NOMO-1 treated with dmso at 0.1 percent for 144 hours (cell line): ENCODE measurements around the gene FSTL5.
"Not testable (repeated sequence)": the region's sequence is repeated elsewhere in the genome, so short reads cannot be mapped to it uniquely, and the experiment has no call there.

Experiments
- DNase-seq: peaks from one replicate; lab custom pipeline; 2025; ENCODE audit not compliant: unreplicated experiment; lab: John Stamatoyannopoulos, UW

FSTL5 gene

DNA sequence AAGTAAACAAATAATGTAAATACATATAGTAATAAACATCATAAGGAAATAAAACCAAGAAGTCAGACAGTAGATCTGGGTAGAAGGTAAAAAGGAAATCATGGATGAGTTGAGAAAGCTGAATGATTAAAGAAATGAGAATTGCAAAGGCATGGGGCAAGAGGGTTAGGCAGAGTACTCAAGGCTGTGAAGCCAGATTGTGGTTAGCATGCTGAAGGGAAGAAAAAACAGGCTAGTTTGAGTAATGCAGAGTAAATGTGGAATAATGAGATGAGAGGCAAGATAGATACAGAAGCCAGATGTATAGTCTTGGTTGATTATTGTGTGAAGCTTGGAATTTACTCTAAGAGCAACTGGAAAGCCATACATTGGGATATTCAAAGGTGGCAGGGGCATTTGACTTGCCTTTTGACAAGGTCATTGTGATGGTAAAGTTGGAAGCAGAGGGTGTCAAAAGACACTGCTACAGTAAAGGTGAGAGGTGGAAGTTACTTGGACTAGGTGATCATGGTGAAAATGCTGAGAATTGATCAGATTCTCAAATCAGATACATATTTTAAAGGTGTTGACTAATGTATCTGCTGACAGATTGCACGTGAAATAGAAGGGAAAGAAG, 307.0 kb downstream of the FSTL5 start:
- no peak for DNase-seq

DNA sequence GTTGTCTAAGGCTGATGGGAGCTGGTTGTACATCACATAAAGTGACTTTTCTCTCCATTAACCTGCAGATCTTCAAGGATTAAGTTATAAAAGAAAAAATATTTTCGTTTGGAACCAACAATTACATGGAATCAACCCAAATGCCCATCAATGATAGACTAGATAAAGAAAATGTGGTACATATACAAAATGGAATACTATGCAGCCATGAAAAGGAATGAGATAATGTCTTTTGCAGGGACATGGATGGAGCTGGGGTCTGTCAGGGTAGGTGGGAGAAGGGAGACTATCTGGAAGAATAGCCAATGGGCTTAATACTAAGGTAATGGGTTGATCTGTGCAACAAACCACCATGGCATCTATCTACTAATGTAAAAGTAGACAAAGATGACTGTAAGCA, 313.2 kb downstream of the FSTL5 start:
- no peak for DNase-seq

DNA sequence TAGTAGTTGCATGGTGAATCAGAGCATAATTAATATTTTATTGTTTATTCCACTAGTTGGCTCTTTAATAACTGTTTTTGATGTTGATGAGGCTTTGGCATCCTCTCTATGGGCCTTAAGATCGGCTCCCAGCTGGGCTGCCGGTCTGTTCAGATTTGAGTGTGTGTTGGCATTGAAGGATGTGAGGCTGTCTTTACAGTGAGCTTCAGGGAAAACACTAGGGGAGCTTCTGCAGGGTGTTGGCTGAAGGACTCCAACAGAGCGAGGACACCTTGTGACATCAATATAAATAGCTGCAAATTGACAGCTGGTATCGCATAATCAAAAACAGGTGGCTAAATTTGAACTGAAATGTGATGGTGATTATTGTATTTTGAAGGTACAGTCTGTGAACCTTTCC, 322.0 kb downstream of the FSTL5 start:
- DNase-seq, result no peak

DNA sequence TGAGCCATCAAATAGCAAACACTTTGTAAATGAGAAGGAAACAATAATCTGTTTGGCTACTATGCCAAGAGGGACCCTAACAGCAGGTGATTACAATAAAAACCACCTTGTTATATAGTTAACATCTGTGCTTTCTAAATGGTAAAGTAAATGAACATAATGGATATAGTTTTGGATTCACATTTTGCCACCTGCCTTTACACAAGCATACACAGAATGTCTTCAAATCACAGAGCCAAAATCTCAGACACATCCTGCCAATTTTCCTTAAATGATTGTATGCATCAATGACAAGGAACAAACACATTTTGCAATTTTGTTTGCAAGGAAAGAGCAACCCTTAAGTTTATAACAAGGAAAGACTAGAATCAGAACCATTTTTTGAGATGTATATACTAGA, 334.2 kb downstream of the FSTL5 start:
- DNase-seq, result no peak

DNA sequence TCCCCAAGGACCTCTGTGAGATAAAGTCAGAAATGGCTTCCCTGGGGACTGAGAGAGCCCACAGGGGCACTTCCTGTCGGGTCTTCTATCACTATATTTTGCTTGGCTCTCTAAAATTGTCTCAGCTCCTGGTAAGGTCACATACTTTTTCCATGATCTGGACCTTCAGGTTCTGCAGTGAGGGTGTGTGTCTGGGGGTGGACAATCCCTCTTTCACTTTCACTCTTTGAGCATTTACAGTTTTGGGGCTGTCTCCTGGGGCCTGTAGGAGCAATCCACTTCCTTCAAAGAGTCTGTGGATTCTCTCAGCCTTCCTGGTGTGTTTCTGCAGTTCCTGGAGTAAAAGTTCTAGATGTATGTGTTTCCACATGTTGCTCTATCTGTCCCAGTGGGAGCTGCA, 335.7 kb downstream of the FSTL5 start:
- DNase-seq, result no peak

DNA sequence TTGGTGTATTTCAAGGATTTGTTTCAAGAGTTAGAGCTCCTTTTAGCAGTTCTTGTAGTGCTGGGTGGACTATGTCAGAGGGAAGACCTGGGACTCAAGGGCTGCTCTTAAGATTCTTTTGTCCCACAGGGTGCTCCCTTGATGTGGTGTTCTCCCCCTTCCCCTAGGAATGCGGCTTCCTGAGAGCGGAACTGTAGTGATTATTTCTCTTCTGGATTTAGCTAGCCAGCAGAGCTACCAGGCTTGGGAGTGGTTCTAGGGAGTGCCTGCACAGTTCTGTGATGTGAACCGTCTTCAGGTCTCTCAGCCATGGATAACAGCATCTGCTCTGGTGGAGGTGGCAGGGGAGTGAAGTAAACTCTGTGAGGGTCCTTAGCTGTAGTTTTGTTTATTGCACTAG, 336.8 kb downstream of the FSTL5 start:
- no peak for DNase-seq

DNA sequence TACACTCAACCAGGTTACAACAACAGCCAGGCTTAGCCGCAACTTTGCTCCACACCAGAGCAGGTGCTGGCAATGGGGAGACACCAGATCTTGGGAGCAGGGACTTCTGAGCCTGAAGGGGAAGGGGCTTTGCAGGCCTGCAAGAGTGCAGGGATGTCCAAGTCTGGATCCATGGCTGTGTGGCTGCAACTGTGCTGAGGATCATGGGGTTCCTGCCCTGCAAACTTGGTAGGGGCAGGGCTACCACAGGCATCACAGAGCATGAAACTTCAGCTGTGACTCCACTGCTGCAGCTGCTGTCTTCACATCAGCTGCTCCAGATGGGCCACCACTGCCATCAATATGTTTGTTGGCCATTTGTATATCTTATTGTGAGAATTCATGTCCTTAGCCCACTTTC, 340.4 kb downstream of the FSTL5 start:
- DNase-seq, result no peak

DNA sequence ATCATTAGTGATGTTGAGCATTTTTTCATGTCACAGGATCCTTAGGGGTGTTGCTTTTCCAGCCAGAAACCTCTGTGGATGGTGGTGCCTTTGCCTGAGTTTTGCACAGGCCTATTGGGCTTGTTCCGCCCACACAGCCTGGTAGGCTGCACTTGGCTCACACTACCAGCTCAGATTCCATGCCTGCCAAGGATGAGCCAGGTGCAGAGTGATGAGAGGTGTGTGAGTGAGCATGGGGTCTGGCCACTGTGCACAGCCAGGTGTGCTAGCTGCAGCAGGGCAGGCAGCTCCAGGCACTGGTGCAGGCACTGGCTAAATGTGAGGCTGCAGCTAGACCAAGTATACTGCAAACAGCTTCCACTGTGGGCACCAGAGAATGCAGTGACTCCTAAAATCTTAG, 341.6 kb downstream of the FSTL5 start:
- no peak for DNase-seq

DNA sequence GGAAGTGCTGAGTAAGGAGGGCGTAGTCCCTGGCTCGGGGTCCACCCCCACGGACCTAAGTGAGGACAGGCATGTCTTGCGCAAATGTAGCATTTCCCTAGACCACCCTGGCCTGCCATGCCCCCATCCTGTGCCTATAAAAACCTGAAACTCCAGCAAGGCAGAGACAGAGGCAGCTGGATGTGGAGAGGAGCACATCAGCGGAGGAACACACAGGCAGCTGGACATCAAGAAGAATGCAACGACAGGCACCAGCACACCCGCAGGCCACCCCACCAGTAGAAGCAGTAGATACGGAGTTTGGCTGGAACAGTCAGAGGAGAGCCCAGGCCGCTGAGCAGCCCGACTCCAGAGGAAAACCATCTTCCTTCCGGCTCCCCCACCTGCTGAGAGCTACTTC, 345.9 kb downstream of the FSTL5 start:
- DNase-seq, result no peak

DNA sequence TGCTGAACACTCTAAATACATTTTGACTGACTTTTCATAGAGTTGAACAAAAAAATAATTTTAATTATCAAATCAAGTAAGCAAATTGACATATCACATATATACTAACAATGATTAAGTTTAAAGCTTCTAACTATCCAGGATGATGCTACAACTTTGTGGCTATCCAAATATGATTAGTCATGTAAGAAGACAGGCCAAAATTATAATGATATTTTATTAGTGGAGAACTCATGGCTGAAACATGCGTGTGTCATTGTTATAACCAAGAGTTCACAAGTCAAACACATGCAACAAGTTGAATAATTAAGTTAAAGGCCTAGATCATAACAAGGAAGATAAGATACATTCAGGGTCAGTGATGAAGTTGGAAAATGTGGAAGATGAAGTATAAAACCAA, 346.8 kb downstream of the FSTL5 start:
- no peak for DNase-seq

DNA sequence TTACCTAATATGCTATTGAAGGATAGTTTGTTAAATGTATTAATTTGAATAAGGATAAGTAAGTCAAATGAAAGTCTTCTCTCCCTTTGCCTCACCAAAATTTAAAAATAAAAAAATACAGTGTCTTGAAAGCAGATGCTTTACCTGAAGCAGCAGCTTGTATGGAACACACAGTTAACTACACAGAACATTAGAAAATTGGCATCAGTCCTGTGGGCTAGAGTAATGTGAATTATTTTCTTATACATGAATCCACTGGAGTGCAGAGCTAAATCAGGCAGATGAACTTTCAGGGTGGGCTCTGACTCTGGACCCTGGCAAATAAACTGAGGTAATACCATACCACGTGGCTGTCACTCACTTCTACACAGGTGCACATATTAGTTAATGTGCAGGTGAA, 348.0 kb downstream of the FSTL5 start:
- no peak for DNase-seq

DNA sequence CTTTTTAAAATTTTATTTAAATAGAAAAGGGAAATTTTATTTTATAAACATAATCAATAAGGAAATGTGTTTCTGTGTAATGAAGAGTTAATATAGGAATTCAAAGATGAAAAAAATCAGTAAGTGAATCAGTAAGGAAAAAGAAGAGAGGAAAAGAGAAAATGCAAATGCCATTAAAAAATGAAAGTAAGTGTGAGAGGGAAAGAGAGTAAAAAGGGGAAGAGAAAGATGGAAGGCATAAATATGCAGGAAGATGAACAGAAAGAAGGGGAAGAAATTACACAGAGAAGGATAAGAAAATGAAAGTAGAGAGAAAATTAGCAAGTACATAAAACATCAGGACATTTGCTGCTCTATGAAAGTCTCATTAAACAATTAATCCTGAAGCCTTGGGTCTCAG, 349.9 kb downstream of the FSTL5 start:
- no peak for DNase-seq

DNA sequence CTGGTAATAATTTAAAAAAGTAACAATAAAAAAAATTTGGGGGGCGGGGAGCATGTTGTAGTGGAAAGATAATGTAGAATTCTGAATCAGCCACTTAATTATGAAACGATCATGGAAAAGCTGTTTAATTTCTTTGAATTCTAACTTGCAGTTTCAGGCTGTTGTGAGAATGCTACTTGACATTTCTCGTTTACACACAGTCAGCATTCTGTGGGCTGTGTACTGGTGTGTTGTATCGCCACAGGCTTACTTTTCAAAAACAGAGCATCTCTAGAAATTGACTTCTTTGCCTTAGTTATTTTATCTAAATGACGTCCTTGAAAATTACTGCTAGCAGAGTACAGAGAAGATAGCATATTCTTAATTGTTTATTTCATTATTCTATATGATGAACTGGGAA, 350.4 kb downstream of the FSTL5 start:
- DNase-seq, result no peak

DNA sequence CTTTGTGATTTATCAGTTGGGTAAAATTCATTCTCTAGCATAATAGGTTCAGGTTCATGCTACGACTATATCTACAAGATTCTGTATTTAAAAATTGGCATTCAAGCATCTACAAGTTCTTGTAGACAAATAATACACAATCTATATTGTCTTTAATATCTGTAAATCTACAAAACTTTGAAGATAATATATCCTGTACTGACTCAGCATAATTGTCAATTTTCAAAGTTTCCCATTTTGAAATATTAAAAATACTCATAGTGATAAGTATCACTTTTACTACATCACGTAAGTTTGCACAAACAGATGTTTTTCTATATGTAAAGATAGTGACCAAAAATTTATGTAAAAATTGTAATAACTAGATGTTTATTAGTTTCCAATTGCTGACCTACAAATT, 360.6 kb downstream of the FSTL5 start:
- no peak for DNase-seq

DNA sequence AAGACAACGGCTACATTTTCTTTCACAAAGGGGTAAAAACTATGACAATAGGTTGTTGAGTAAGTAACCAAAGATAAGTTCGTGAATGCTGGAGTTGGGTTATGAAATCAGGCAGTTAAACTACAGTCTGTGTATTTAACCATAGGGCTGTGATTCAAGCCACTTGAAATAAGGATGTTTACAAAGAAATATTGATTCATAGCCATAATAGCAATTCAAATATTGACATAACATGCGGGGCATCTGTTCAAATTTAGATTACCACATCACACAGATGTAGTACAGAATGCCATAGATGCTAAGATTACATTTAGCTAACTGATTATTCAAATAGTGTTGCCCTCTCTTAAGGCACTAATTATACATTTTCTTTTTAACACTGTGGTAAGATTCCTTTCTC, 364.1 kb downstream of the FSTL5 start:
- DNase-seq, result no peak

DNA sequence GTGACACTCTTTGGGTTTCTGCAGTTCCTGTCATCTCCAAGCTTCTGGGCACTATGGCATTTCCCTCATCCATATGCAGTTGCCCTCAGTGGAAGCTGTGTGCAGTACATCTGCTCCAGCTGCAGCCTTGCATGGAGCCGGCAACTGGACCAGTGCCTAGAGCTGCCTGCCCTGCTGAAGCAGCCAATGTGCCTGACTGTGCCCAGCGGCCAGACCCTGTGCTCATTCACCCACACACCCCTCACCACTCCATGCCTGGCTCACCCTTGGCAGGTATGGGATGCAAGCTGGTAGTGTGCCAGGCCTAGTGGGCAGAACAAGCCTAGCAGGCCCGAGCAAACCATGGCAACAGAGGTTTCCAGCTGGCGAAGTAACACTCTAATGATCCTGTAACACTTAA, 370.8 kb downstream of the FSTL5 start:
- DNase-seq, result no peak

DNA sequence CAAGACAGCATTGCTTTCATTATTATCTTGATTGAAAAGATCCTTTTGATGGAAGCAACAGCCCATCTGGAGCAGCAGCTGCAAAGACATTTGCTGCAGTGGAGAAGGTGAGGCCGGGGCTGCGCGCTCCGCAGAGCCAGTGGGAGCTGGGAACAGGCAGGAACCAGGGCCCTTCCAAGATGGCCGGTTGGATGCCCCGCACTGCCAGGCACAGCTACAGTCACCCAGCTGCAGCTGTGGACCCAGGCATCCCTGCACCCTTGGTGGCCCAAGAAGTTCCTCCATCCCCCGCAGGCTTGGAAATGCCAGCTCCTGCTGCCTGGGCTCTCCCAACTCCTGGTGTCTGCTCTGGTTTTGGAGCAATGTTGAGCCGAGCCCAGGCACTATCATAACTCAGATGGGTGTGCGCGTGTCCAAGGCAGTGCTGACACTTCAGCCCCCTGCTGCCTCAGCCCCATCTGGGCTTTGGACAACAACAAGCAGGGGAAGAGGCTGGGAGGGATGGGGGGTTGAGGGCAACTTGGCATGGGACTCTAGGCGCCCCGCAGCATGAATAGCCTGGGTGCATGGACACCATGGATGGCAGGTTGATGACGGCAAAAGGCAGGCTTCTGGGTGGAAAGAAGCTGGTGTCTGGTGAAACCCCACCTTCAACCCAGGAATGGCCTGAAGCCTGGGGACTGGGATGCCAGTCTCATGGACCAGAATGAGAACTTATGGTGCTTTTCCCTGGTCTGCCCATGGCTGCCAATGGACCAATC, 371.8 kb downstream of the FSTL5 start:
- DNase-seq, result no peak

DNA sequence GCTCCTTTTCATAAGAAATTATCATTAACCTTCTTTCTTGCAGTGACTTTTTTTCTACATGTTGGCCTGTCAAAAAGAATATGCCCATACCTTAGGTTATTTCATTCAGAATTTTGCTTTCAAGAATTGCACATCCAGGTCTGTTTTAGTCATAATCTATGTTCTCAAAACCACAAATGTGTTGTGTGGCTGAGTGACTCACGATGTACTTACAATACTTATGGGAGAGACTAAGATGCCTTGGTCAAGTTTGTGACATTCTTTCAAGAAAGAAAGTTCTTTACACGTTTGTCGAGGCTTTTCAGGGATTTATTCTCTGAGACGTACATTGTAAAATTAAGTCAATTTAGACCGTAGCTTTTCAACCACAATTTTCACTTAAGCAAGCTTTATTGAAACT, 396.7 kb downstream of the FSTL5 start:
- DNase-seq, result no peak

DNA sequence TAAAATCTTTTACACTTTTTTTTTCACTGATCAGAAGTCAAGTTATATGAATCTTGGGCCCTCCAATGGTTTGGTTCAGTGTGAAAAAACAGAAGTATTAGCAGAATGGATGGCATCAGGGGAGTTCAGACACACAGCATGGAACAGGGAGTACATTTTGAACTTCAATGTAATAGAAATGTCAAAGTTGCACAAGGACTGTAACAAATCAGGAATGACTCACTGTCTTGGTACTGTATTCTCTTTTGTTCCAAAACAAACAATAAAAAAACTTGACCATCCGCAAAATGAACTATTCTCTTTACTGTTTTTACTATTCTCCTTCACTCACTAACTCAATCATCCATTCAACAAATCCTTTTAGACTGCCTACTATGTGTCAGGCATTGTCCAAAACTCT, 401.0 kb downstream of the FSTL5 start:
- no peak for DNase-seq

DNA sequence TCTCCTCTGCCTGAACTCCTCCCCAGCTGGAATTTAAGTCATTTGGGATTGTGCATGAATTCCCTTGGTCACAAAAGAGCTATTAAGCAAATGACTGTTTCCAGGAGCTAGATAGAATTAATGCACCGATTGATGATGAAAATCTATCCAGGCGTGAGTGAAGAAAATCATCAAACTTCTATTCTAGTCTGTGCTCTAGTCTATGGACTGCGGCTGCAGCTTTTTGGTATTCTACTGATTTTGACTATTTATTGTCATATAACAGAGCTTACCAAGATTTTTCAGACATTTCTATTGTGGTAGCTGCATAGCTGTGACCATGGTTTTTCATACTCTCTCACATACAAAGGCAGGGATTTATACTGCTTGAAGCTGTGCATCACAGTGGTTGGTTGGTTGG, 403.8 kb downstream of the FSTL5 start:
- no peak for DNase-seq

DNA sequence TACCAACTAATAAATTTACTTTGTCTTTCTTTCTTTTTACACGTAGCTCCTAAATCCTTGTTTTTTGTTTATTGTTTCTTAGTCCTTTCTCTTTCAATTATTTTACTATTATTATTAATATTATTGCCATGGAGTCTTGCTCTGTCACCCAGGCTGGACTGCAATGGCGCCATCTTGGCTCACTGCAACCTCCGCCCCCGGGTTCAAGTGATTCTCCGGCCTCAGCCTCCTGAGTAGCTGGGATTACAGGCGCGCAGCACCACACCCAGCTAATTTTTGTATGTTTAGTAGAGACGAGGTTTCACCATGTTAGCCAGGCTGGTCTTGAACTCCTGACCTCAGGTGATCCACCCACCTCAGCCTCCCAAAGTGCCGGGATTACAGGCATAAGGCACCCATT, 405.4 kb downstream of the FSTL5 start:
- DNase-seq, result not testable (repeated sequence)

DNA sequence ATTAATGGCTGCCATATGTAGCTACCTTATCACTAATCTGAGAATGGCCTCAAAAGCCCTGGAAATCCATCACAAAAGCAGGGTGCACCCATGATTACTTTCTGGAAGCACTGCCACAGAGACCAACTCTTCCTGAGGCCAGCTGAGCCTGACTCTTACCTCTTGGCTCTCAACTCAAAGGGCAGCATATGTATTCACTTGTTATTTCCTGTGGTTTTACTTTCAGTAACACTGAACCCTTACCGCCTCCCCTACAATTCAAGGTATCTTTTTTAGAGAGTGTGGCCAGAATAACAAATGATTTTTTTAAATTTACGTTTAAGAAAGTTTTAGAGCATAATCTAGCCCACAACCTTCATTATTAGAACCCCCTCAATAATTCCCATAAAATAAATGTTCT, 434.9 kb downstream of the FSTL5 start:
- DNase-seq, result no peak

DNA sequence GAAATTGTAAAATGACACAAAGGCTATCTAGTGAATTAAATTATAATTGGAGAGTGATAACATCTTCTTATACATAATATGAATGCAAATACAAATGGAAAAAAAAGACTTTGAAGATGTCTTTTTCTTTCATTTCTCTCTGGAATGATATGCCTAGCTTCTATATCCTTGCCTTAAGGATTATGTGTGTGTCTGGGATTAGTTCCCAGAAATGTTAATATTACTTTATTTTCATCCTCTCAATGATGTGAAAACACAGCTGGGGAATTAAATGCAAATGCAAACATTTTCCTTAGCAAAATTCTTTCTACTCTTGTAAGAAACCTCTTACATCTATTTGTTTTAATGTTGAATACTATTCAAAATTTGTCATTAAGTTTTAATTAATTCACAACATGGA, 441.9 kb downstream of the FSTL5 start:
- DNase-seq, result no peak
